ENCODE data around the gene GPR171.

Gene GPR171

GRCh38 chr3:151213881-151214280 is 10.9 kb upstream of the GPR171 start:
- DNase-seq: no peak

DNA sequence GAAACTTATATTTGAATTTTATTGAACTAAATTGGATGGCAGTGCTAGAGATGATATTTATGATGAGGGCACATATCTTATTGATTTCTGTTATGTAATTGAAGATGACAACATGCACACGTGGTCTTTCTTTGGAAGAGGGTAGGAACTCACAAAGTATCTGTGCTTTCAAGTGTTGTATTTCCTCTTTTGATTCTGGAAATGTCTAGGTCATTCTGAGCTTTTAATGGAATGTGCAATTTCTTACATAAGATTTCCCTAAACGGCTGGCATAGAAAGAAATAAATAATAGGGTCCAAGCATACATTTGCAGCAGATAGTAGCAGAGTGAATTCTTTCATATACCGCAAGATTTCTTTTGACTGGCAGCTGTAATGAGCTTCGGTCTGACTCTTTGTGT is 10.1 kb upstream of the GPR171 start:
- no peak for DNase-seq

- no peak for DNase-seq
Observed at GRCh38 chr3:151210676-151211381, 7.8 kb upstream of the GPR171 start.

DNA sequence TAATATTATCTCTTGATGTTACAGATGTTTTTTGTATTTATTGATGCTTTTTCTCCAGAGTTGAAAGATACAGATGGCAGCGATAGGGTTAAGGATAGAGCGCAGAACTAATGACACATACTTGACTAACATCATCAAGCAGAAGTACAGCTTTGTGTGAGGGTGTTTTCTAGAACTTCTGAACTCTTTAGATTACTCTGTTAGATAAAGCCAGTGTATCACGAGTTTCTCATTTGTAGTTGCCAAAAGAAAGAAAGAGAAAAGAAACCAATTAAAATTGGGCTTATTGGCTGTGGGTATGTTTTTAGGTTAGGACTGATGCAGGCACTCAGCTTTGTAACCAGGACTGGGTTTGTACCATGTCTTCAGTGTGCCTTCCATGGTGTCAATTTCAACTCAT is 6.6 kb upstream of the GPR171 start:
- DNase-seq: no peak

DNA sequence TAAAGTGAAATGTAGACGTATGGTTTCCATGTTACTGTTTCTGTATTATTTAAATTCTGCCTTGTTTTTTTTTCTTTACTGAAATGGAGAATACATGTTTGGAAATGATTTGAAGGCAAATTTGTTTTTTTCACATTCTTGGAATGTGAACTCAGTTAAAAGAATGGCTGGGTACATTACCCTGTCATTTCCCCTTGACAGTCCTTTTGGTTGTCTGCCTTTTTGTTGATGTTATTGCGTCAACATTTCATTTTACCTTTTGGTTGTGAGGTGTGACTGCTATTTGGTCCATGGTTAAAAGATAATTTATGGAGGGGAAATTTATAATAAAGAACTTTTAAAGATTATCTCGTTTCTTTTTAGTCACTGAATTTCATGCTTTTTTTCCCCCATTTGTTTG is 3.2 kb upstream of the GPR171 start:
- no peak for DNase-seq

DNA sequence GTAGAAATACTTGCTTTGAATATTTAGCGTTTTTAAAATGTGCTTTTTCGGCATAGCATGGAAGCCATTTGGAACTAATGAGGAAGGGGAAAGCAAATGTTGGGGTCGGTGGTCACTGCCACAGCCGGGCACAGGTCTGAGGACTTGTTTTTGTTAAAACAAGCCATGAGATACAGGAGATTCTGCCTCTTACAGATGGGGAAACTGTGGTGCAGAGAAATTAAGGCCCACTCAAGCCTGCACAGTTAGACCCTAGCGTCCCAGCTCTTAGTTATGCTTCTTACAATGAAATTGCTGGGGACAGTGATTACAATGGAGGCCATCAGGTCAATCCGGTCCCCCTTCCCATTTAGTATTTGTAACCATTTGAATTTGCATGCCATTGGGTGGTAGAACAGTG is 2.5 kb upstream of the GPR171 start:
- DNase-seq: no peak

- no peak for DNase-seq
Observed at GRCh38 chr3:151204530-151205402, 1.8 kb upstream of the GPR171 start.

DNA sequence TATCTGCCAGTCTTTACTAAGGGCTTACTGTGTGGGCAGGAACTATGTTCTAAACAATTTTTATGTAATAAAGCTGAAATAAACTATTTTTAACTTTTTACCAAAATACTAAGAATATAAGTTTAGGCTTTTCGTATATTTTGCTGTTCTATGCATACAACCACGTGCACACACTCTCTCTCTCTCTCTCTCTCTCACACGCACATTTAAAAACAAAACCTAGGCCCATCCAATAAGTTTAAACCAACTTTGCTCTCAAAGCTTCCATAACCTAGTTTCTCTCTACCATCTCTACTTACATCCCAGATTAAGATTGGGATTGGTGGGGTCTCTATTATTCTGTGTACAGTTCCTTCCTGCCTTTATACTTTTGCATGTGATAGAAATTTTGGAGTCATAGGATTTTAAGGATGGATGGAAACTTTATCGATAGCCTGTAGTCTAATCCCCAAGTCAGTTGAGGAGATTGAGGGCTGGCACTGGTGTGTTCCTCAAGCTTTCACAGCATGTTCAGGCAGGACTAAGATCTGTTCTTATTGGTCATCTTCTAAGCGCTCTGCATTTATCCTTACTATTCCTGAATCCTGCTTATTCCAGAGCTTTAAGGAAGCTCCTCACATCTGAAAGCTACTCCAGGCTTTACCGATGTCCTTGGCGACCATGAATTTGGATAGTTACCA is 1.8 kb downstream of the GPR171 start:
- DNase-seq: no peak

DNA sequence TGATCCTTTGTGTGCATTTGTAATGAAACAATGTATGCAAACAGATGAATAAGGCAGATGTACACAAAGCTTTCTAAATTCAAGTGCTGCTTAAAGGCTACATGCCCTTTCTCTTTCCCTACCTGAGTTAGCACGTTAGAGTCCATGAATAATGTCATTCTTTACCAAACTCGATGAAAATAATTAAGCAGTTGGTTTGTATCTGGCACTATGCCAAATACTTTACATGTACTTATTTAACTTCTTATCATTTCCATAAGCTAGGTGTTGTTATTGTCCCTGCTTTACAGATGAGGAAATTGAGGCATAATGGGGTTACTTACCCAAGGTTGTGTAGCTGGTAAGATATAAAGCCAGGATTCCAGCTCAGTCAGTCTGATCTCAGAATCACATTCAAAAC is 2.4 kb downstream of the GPR171 start:
- no peak for DNase-seq

GRCh38 chr3:151199554-151200438 is 3.2 kb downstream of the GPR171 start:
- no peak for DNase-seq

GRCh38 chr3:151198849-151199248 is 4.2 kb downstream of the GPR171 start:
- no peak for DNase-seq

DNA sequence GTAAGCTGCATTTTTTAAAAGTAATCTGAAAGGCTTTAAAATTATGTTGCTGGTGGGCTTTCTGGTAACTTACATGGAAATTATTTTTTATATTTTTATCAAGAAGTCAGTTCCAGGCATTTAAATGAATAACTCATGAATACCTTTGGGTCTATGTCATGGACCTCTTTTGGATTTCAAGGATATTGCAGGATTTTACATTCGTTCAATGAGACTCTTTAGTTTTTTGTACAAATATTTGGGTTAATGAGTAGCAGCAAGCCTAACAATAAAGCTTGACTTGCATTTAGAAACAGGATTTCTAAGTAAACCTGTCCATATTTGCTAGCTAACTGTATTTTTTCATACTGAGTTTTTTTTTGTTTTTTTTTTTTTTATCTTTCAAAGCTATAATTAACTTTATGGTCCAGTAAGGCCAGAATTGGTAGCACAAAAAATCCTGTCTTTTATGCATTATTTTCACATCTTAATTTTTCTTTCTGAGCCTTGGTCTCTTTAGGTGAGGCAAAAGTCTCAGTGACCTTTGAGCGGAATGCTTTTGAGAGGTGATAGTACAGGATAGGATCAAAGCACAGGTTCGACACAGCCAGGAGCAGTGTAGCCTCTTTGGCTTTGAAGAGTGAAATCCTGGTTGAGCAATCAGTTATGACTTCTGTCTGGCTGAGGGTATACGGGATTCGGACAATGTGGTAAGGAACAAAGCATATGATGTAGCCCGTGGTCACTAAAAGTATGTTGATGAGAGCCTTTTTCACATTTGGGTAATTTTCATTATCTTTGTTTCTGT is 4.8 kb downstream of the GPR171 start:
- DNase-seq: no peak

GRCh38 chr3:151197228-151197627 is 5.8 kb downstream of the GPR171 start:
- DNase-seq: no peak

DNA sequence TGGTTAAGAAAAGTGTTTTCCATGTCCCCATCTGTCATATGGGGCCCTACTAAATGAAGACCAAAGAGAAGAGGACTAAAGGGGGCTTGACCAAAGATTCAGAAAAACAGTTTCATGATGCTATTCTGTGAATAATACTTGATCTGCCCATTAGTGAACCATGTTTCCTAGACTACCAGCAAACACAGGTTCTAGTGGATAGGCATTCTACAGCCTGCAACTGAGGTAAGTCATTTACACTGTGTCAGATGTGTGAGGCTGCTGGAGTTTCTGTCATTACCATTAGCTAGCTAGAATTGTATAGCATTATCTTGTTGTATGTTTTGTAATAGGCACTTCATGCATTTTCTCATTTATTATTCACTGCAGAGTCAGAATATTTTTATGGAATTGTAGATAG is 6.6 kb downstream of the GPR171 start:
- DNase-seq: no peak

DNA sequence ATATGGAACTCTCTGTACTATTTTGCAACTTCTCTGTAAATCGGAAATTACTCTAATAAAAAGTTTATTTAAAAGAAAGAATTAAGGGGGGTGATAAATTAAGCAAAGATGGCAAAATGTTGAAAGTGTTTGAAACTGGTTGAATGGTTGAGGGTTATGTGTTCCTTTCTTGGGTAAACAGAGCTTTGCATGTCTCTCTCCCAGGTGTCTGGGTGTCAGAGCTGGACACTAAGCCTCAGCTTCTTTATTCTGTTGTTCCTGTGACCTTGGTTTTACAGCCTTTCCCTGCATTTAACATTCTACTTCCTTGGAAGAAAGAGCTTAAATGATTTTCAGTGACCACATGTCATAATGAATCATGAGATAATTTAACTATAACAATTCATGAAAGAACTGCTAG is 7.2 kb downstream of the GPR171 start:
- DNase-seq: no peak

DNA sequence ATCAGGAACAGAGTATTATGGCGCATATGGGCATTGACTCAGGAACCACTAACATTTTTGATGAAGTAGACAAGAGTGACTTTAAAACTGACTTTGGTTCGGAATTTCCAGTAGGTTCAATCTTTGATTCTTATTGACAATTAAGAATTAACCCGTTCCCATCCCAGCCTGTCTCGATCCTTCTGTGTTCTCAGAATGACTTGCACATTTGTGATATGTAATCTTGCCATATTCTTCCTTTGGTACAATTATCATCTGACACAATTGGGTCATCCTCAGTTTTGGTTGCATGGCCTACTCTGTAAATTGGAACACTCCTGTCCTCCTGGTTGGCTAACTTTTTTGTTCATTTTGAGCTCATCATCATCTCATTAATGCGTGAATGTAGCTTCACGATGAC is 10.5 kb downstream of the GPR171 start:
- DNase-seq: no peak

DNA sequence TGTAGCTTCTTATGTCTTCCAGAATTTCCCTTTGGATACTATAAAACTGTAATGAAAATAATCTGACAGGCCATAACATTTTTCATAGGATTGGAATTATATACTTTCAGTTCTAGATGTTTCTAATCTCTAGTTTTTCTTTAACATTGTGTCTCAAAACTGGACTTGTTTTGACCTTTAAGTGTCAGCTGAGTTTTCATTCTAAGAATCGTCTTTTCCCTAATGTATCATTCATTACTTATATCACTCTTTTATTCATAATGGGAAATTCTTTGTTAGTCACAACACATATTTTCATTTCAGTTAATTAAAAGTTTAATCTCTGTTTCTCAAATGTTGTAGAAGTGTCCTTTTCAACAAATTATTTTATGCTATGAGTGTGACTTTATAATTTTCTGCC is 11.9 kb downstream of the GPR171 start:
- DNase-seq: no peak

GRCh38 chr3:151183265-151183671 is 19.7 kb downstream of the GPR171 start:
- no peak for DNase-seq

GRCh38 chr3:151182349-151183079 is 20.5 kb downstream of the GPR171 start:
- DNase-seq: no peak
